Fibroblast of lung (primary cell): ENCODE results near the gene KIF13A.

Experiments
- EZH2 ChIP-seq: IDR thresholded peaks from 2 replicates; pipeline ENCODE4 v1.5.1; 2012; ENCODE audit warnings: low read length, control low read depth, mild to moderate bottlenecking; ENCODE audit errors: missing control alignments
- TF ChIP-seq, protein P1 (sequence below), 2 donors: IDR thresholded peaks in 1 of 2; conservative IDR thresholded peaks in 1 of 2; 1 replicate in 1 of 2; 2 replicates in 1 of 2; pipeline ENCODE4 v1.5.1; 2011 to 2012; ENCODE audit warnings: low read length in 2 of 2, control low read depth in 1 of 2, inconsistent platforms in 1 of 2, low read depth in 1 of 2, mild to moderate bottlenecking in 1 of 2

GRCh38 chr6:17941318-17941717 lies 46.1 kb downstream of the KIF13A start:
- TF ChIP-seq, protein P1, sequence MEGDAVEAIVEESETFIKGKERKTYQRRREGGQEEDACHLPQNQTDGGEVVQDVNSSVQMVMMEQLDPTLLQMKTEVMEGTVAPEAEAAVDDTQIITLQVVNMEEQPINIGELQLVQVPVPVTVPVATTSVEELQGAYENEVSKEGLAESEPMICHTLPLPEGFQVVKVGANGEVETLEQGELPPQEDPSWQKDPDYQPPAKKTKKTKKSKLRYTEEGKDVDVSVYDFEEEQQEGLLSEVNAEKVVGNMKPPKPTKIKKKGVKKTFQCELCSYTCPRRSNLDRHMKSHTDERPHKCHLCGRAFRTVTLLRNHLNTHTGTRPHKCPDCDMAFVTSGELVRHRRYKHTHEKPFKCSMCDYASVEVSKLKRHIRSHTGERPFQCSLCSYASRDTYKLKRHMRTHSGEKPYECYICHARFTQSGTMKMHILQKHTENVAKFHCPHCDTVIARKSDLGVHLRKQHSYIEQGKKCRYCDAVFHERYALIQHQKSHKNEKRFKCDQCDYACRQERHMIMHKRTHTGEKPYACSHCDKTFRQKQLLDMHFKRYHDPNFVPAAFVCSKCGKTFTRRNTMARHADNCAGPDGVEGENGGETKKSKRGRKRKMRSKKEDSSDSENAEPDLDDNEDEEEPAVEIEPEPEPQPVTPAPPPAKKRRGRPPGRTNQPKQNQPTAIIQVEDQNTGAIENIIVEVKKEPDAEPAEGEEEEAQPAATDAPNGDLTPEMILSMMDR (conservative IDR thresholded peaks at IDR 0.05 in 1 of 2, IDR thresholded peaks at IDR 0.05 in 1 of 2; ENCODE audit: low read depth in 1 of 2, low read length in 2 of 2) = no peak
- no peak for TF ChIP-seq EZH2
